MCF 10A (cell line): ENCODE measurements around the gene TBC1D10A. TPM values are rescaled to one million over a fixed set of nuclear protein-coding genes. Genes with fewer than 3 reads are reported as not detected.

Source experiments
- BruUV-seq: library from RNA; stranded (reverse); fragments of 400-500 nt; replicated peaks from 2 replicates; lab custom pipeline; 2021; lab: Mats Ljungman, UMichigan
- CTCF ChIA-PET: fragments of 300-600 bp; sonication (Branson Sonifier 250); formaldehyde crosslinking; extraction: SDS; loops from one replicate; lab custom pipeline; 2021; ENCODE audit warnings: antibody characterized with exemption, inconsistent platforms; lab: Yijun Ruan, JAX
- POLR2A ChIA-PET: fragments of 300-600, 350-650 bp; sonication (Branson Sonifier 250); formaldehyde crosslinking; extraction: SDS; loops from one replicate; lab custom pipeline; 2020; ENCODE audit warnings: antibody characterized with exemption, inconsistent platforms; lab: Yijun Ruan, JAX
- DNase-seq: peaks from one replicate; pipeline ENCODE4 v3.0.0-alpha.2; 2018; ENCODE audit not compliant: unreplicated experiment
- H3K27ac Mint-ChIP-seq: one replicate; pipeline ENCODE4 v1.8.0; 2022; ENCODE audit warnings: mild to moderate bottlenecking, low read depth, mixed read lengths; ENCODE audit not compliant: unreplicated experiment
- H3K27me3 Mint-ChIP-seq: one replicate; pipeline ENCODE4 v1.8.0; 2022; ENCODE audit warnings: mixed read lengths; ENCODE audit not compliant: insufficient read depth, unreplicated experiment
- H3K36me3 Mint-ChIP-seq: one replicate; pipeline ENCODE4 v1.8.0; 2022; ENCODE audit warnings: mild to moderate bottlenecking, moderate library complexity, mixed read lengths; ENCODE audit not compliant: insufficient read depth, unreplicated experiment
- H3K4me1 Mint-ChIP-seq: one replicate; pipeline ENCODE4 v1.8.0; 2022; ENCODE audit warnings: mixed read lengths; ENCODE audit not compliant: insufficient read depth, unreplicated experiment
- H3K4me3 Mint-ChIP-seq: one replicate; pipeline ENCODE4 v1.8.0; 2022; ENCODE audit warnings: mild to moderate bottlenecking, moderate library complexity, mixed read lengths; ENCODE audit not compliant: unreplicated experiment
- H3K9me3 Mint-ChIP-seq: one replicate; pipeline ENCODE4 v1.8.0; 2022; ENCODE audit warnings: mixed read lengths; ENCODE audit not compliant: unreplicated experiment
- intact Hi-C: fragments of 100-400 bp; cut with micrococcal nuclease; formaldehyde crosslinking; loops from 2 replicates; pipeline ENCODE4 v1.14.1; 2022
- total RNA-seq: library from RNA; stranded (reverse); gene quantifications from 2 replicates; pipeline ENCODE4 v1.2.3, GENCODE V29; 2022
- TF ChIP-seq, protein P1 (sequence below): fragments of 200-600 bp; IDR thresholded peaks from one replicate; pipeline ENCODE4 v1.8.0; 2022; ENCODE audit warnings: antibody characterized with exemption, mild to moderate bottlenecking; ENCODE audit not compliant: unreplicated experiment

The TBC1D10A gene
- total RNA-seq, 1 experiment from 2014 or later = 11.1 TPM

DNA sequence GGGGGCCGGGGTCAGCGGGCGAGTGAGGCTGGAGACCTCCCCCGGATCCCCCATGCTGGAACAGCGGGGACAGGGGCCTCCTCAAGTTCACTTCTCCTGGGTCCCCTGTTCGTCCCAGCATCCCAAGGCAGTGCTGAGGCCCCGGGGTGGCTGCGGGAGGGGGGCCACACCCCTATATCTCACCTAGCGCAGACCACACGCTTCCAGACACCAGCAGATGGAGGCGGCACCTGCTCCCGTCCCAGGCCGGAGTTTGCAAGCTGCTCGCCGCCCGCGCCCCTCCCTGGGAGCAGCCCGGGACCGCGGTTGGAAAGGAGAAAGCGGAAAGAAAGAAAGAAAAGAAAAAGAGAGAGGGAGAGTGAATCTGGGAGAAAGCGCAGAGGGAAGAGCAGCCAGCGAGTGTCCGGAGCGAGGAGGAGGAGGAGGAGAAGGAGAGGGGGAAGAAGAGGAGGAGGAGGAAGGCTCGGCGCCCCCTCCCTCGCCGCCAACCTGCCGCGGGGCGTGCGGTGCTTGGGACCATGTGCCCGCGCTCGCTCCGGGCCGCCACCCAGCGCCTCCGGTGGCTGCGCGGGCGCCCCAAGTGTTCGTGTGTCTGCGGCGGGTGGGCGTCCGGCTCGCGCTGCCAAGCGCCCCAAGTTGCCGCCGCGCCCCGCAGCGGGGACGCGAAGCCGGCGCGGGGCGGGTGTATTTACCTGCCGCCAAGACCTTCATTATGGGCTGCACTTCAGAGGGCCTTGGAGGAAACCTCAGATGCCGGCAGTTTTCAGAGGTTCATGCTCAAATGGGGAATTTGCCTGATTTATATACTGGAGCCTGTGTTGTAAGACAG lies 80.5 kb downstream of the TBC1D10A start, which contains the start of gene LIF:
TSS of gene LIF (minus strand) at position 775 of the 829 bp plus-strand sequence. CDS start at position 711, 64 bp downstream.
- TF ChIP-seq, protein P1, sequence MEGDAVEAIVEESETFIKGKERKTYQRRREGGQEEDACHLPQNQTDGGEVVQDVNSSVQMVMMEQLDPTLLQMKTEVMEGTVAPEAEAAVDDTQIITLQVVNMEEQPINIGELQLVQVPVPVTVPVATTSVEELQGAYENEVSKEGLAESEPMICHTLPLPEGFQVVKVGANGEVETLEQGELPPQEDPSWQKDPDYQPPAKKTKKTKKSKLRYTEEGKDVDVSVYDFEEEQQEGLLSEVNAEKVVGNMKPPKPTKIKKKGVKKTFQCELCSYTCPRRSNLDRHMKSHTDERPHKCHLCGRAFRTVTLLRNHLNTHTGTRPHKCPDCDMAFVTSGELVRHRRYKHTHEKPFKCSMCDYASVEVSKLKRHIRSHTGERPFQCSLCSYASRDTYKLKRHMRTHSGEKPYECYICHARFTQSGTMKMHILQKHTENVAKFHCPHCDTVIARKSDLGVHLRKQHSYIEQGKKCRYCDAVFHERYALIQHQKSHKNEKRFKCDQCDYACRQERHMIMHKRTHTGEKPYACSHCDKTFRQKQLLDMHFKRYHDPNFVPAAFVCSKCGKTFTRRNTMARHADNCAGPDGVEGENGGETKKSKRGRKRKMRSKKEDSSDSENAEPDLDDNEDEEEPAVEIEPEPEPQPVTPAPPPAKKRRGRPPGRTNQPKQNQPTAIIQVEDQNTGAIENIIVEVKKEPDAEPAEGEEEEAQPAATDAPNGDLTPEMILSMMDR = peak; percentile 9
- POLR2A ChIA-PET = interaction anchor here (0.7 to 1.5 kb wide), 4 partner anchors 16 to 139 kb away, joined by 3 to 5 read pairs (median 4); no protein-coding TSS in a partner anchor
- Mint-ChIP-seq H3K4me1 (peaks cover 30% of the 10 kb centered on the region), H3K27me3 (no peaks in the 10 kb centered on the region), H3K27ac (peak within 1 kb of the TSS; percentile 97), H3K4me3 (peak within 1 kb of the TSS; percentile 91), H3K36me3 (peaks cover 6% of the 10 kb centered on the region), H3K9me3 (no peaks in the 10 kb centered on the region)
- CTCF ChIA-PET = interaction anchor here (0.6 to 1.2 kb wide), 6 partner anchors 9 to 984 kb away, joined by 3 to 4 read pairs (median 3); no protein-coding TSS in a partner anchor
- intact Hi-C loops = loop anchor here (2.0 kb wide), 2 partner anchors 39 to 49 kb away; no protein-coding TSS in a partner anchor
- TSS peak; percentile 73 for BruUV-seq
- DNase-seq = peak; percentile 38

DNA sequence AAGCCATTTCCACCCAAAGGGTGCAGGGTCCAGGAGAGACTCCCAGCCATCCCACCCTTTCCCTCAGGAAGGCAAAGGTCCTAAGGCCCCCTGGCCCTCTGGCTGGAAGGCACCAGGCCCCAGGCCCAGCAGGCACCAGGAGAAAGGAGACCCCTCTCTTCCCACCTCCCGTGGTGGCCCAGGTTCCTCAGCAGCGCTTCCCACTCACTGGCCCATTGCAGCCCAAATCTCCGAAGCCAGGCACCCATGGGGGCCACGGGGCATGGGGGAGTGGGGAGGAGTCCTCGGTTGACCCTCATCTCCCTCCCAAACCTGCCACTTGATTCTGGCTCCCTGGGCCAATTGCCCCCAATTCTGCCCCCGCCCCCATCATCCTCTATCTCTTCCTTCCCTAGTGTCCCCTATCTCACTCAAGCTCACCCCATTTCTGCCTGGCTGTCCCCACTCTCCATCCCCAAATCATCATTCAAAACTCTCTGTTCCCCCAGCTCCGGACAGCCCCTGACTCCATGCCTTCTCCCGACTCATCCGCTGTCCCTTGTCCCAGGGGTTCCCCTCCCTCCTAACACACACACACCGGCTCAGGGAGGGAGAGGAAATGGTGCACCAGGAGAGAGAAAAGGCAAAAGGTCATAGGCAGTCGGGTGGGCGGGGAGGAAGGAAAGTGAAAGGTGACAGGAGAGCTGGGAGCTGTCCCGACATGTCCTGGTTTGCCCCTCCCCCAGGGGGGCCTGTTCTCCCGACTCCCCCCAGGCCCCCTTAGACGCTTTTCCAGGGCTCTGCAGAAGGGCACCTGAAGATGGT lies 81.4 kb downstream of the TBC1D10A start:
- ChIA-PET POLR2A (interaction anchor here (0.6 to 1.5 kb wide), 4 partner anchors 16 to 308 kb away, joined by 3 to 5 read pairs (median 4); no protein-coding TSS in a partner anchor), CTCF (interaction anchor here (0.6 to 1.2 kb wide), 8 partner anchors 10 to 985 kb away, joined by 3 to 4 read pairs (median 3); no protein-coding TSS in a partner anchor)
- BruUV-seq = no TSS peak
- Mint-ChIP-seq H3K9me3 (no peaks in the 10 kb centered on the region), H3K27ac (peak overlapping the region; percentile 97), H3K4me3 (peak overlapping the region; percentile 91), H3K36me3 (peaks cover 6% of the 10 kb centered on the region), H3K4me1 (peaks cover 30% of the 10 kb centered on the region), H3K27me3 (no peaks in the 10 kb centered on the region)
- TF ChIP-seq, protein P1 = no peak
- DNase-seq = no peak
- intact Hi-C loops = no loop called here

DNA sequence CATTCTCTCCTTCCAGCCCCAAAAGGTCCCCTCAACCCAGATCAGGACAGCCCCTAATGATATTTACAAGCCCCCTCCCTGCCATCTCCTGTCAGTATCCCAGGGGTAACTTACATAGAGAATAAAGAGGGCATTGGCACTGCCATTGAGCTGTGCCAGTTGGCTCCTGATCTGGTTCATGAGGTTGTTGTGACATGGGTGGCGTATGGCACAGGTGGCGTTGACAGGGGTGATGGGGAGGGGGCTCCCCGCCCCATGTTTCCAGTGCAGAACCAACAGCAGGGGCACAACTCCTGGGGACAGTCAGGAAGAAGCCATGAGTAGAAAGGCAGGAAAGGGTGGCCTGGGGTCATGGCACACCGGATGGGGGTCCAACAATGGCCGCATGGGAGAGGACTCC lies 82.1 kb downstream of the TBC1D10A start:
- no peak overlapping the region for H3K27ac Mint-ChIP-seq
- H3K27me3 Mint-ChIP-seq = no peaks in the 10 kb centered on the region

More for the DNA sequence above, 82.1 kb downstream of the TBC1D10A start:
- BruUV-seq = no TSS peak
- no peak for DNase-seq
- ChIA-PET CTCF (interaction anchor here (0.5 to 1.1 kb wide), 2 partner anchors 16 to 136 kb away, joined by 3 to 4 read pairs; no protein-coding TSS in a partner anchor), POLR2A (interaction anchor here (0.6 kb wide), 1 partner anchor 991 kb away, joined by 3 read pairs; no protein-coding TSS in a partner anchor)
- TF ChIP-seq, protein P1 = no peak
- Mint-ChIP-seq H3K9me3 (no peaks in the 10 kb centered on the region), H3K4me3 (peak overlapping the region; percentile 91), H3K4me1 (peaks cover 30% of the 10 kb centered on the region), H3K36me3 (peaks cover 6% of the 10 kb centered on the region)
- intact Hi-C loops = no loop called here
